GM18502 (cell line): ENCODE data around the gene NIPAL3.
"Not testable (repeated sequence)": the region's sequence is repeated elsewhere in the genome, so short reads cannot be mapped to it uniquely, and the experiment has no call there.

Experiments used
- ATAC-seq: cut with Tn5 transposase; IDR thresholded peaks from one replicate; pipeline ENCODE4 v1.9.1; 2021; ENCODE audit warnings: mild to moderate bottlenecking; ENCODE audit not compliant: unreplicated experiment, poor library complexity

The NIPAL3 gene

GRCh38 chr1:24420547-24420946 is 4.9 kb downstream of the NIPAL3 start:
- no peak for ATAC-seq

GRCh38 chr1:24421502-24421901 is 5.9 kb downstream of the NIPAL3 start:
- no peak for ATAC-seq

- no peak for ATAC-seq
Measured at GRCh38 chr1:24424207-24424606, 8.6 kb downstream of the NIPAL3 start.

- ATAC-seq, result no peak
Measured at GRCh38 chr1:24424990-24425389, 9.4 kb downstream of the NIPAL3 start.

GRCh38 chr1:24425441-24425840 is 9.8 kb downstream of the NIPAL3 start:
- no peak for ATAC-seq

GRCh38 chr1:24425922-24426321 is 10.3 kb downstream of the NIPAL3 start:
- no peak for ATAC-seq

- no peak for ATAC-seq
Measured at GRCh38 chr1:24426744-24427544, 11.3 kb downstream of the NIPAL3 start.

- no peak for ATAC-seq
Measured at GRCh38 chr1:24427545-24427862, 11.9 kb downstream of the NIPAL3 start.

GRCh38 chr1:24435782-24436365 is 20.3 kb downstream of the NIPAL3 start:
- no peak for ATAC-seq

GRCh38 chr1:24437631-24438396 is 22.2 kb downstream of the NIPAL3 start:
- ATAC-seq, result no peak

GRCh38 chr1:24438423-24438901 is 22.9 kb downstream of the NIPAL3 start:
- ATAC-seq, result no peak

GRCh38 chr1:24440436-24440835 is 24.8 kb downstream of the NIPAL3 start:
- no peak for ATAC-seq

GRCh38 chr1:24441480-24441879 is 25.9 kb downstream of the NIPAL3 start:
- no peak for ATAC-seq

GRCh38 chr1:24441996-24442668 is 26.5 kb downstream of the NIPAL3 start:
- ATAC-seq, result no peak

GRCh38 chr1:24442764-24443163 is 27.2 kb downstream of the NIPAL3 start:
- ATAC-seq, result no peak

- no peak for ATAC-seq
Measured at GRCh38 chr1:24443241-24443656, 27.6 kb downstream of the NIPAL3 start.

- not testable (repeated sequence) for ATAC-seq
Measured at GRCh38 chr1:24446446-24446845, 30.8 kb downstream of the NIPAL3 start.

GRCh38 chr1:24450316-24450715 is 34.7 kb downstream of the NIPAL3 start:
- no peak for ATAC-seq

- ATAC-seq, result no peak
Measured at GRCh38 chr1:24450857-24451397, 35.3 kb downstream of the NIPAL3 start.

- ATAC-seq, result no peak
Measured at GRCh38 chr1:24451746-24452145, 36.1 kb downstream of the NIPAL3 start.
